Endothelial cell of umbilical vein (primary cell): Measurements from ENCODE around the gene LTN1. TPM values are rescaled to one million over a fixed set of nuclear protein-coding genes. Genes with fewer than 3 reads are reported as not detected.

Experiments
- BruUV-seq: library from RNA; stranded (reverse); fragments of 400-500 nt; replicated peaks from 2 replicates; lab custom pipeline; 2021; lab: Mats Ljungman, UMichigan
- CTCF ChIA-PET: fragments of 300-600, 350-600 bp; sonication (Branson Sonifier 250); formaldehyde crosslinking; loops from one replicate; lab custom pipeline; 2021; ENCODE audit warnings: antibody characterized with exemption, inconsistent platforms; lab: Charles Lee
- POLR2A ChIA-PET: fragments of 300-600, 350-600 bp; sonication (Branson Sonifier 250); formaldehyde crosslinking; loops from one replicate; lab custom pipeline; 2021; ENCODE audit warnings: antibody characterized with exemption, inconsistent platforms; lab: Charles Lee
- DNase-seq: peaks from one replicate; pipeline ENCODE4 v3.0.0-alpha.2; 2011; ENCODE audit warnings: low read depth, low spot score
- FAIRE-seq: peaks from 2 replicates; lab custom pipeline; 2011; peaks lifted over from hg19 to GRCh38; lab: Jason Lieb, UNC
- H2AFZ ChIP-seq: 2 replicates; pipeline ENCODE4 v1.6.0; 2012; ENCODE audit warnings: low read depth, low read length, control low read depth, inconsistent platforms
- H3K27ac ChIP-seq: 2 replicates; pipeline ENCODE4 v1.5.1; 2011; ENCODE audit warnings: low read depth, mild to moderate bottlenecking, control low read depth, low read length, moderate library complexity; ENCODE audit not compliant: insufficient read depth
- H3K27me3 ChIP-seq, 2 experiments: 2 replicates each; pipeline versions ENCODE4 v1.6.0 to v1.6.1; 2011; ENCODE audit warnings: low read length in 2 of 2, mixed read lengths in 1 of 2; ENCODE audit not compliant: control insufficient read depth in 2 of 2, insufficient read depth in 2 of 2
- H3K36me3 ChIP-seq, 2 experiments: 2 replicates in 1 of 2; 3 replicates in 1 of 2; pipeline ENCODE4 v1.5.1; 2011; ENCODE audit warnings: low read length in 2 of 2, mild to moderate bottlenecking in 1 of 2, moderate library complexity in 1 of 2; ENCODE audit not compliant: control insufficient read depth in 2 of 2, insufficient read depth in 2 of 2; ENCODE audit errors: extremely low read depth in 1 of 2
- H3K4me1 ChIP-seq: 3 replicates; pipeline ENCODE4 v1.5.1; 2011; ENCODE audit warnings: mild to moderate bottlenecking, low read length; ENCODE audit not compliant: control insufficient read depth, insufficient read depth; ENCODE audit errors: extremely low read depth
- H3K4me2 ChIP-seq: 2 replicates; pipeline ENCODE4 v1.6.1; 2011; ENCODE audit warnings: low read length, control low read depth, mixed read lengths; ENCODE audit not compliant: insufficient read depth
- H3K4me3 ChIP-seq, 3 experiments: fragments of 200-600 bp in 1 of 3; sonication (generic), shearing (Covaris generic) in 1 of 3; replicated peaks in 1 of 3; 2 replicates each; pipeline ENCODE4 v1.5.1; 2011 to 2016; ENCODE audit warnings: control low read depth in 3 of 3, low read length in 3 of 3, mild to moderate bottlenecking in 2 of 3, inconsistent platforms in 1 of 3, low read depth in 1 of 3, moderate library complexity in 1 of 3; ENCODE audit not compliant: insufficient read depth in 1 of 3
- H3K79me2 ChIP-seq: 2 replicates; pipeline ENCODE4 v1.6.0; 2012; ENCODE audit warnings: low read length, inconsistent platforms; ENCODE audit not compliant: control insufficient read depth, insufficient read depth
- H3K9ac ChIP-seq: replicated peaks from 2 replicates; pipeline ENCODE3; 2011; ENCODE audit warnings: low read length, control low read depth; ENCODE audit not compliant: insufficient read depth; ENCODE audit errors: extremely low read depth
- H3K9me1 ChIP-seq: replicated peaks from 3 replicates; pipeline ENCODE4 v1.6.0; 2011; ENCODE audit warnings: mild to moderate bottlenecking, low read length; ENCODE audit not compliant: control insufficient read depth, insufficient read depth; ENCODE audit errors: extremely low read depth
- H3K9me3 ChIP-seq: replicated peaks from 2 replicates; pipeline ENCODE4 v1.5.1; 2012; ENCODE audit warnings: low read length, inconsistent platforms; ENCODE audit not compliant: control insufficient read depth, insufficient read depth
- H4K20me1 ChIP-seq: replicated peaks from 2 replicates; pipeline ENCODE3; 2011; ENCODE audit warnings: mild to moderate bottlenecking, low read length; ENCODE audit not compliant: control insufficient read depth, insufficient read depth; ENCODE audit errors: extremely low read depth
- CTCF ChIP-seq, 2 donors: IDR thresholded peaks; 1 replicate in 1 of 2; 2 replicates in 1 of 2; pipeline ENCODE4 v1.5.1; 2011; ENCODE audit warnings: low read length in 2 of 2, mild to moderate bottlenecking in 2 of 2, moderate library complexity in 2 of 2, control low read depth in 1 of 2, inconsistent platforms in 1 of 2, low read depth in 1 of 2; ENCODE audit not compliant: insufficient read depth in 1 of 2; ENCODE audit errors: extremely low read depth in 1 of 2
- EZH2 ChIP-seq: IDR thresholded peaks from 2 replicates; pipeline ENCODE4 v1.6.1; 2012; ENCODE audit warnings: borderline replicate concordance, low read depth, mild to moderate bottlenecking, moderate library complexity, low read length, inconsistent platforms; ENCODE audit not compliant: severe bottlenecking
- FOS ChIP-seq: IDR thresholded peaks from 2 replicates; pipeline ENCODE4 v1.6.1; 2011; ENCODE audit warnings: mild to moderate bottlenecking, low read length, moderate library complexity, borderline replicate concordance; ENCODE audit not compliant: insufficient read depth
- GATA2 ChIP-seq: IDR thresholded peaks from 2 replicates; pipeline ENCODE4 v1.7.0; 2011; ENCODE audit warnings: low read depth, mild to moderate bottlenecking, moderate library complexity, mixed read lengths, low read length; ENCODE audit not compliant: insufficient read length, insufficient read depth
- JUN ChIP-seq: IDR thresholded peaks from 2 replicates; pipeline ENCODE4 v1.6.1; 2011; ENCODE audit warnings: borderline replicate concordance, low read depth; ENCODE audit not compliant: insufficient read length, insufficient read depth
- MYC ChIP-seq: IDR thresholded peaks from one replicate; pipeline ENCODE4 v1.6.1; 2011; ENCODE audit warnings: mild to moderate bottlenecking, low read depth, low read length
- POLR2A ChIP-seq: IDR thresholded peaks from 2 replicates; pipeline ENCODE4 v1.6.1; 2012; ENCODE audit warnings: low read depth, mild to moderate bottlenecking, control low read depth, low read length
- POLR2AphosphoS5 ChIP-seq: IDR thresholded peaks from 2 replicates; pipeline ENCODE4 v1.6.1; 2012; ENCODE audit warnings: low read depth, mild to moderate bottlenecking, control low read depth, low read length, moderate library complexity; ENCODE audit not compliant: insufficient read depth
- dilution Hi-C: fragments of 300-500 bp; cut with MboI; formaldehyde crosslinking; loops from one replicate; pipeline ENCODE4 v1.15.0; 2019; ENCODE audit warnings: low sequenced_read_pairs; ENCODE audit not compliant: extremely low pct_ligation_motif_present
- intact Hi-C: fragments of 100-400 bp; cut with micrococcal nuclease; formaldehyde crosslinking; loops from one replicate; pipeline ENCODE4 v1.10.0; 2022
- polyA plus RNA-seq, 4 experiments: library from polyadenylated mRNA; depleted of rRNA in 3 of 4; stranded (reverse) in 3 of 4; unstranded in 1 of 4; fragments of >200 nt; gene quantifications; 2 replicates each; pipeline versions ENCODE4 v1.2.1 to v1.2.3, GENCODE V29; 2011 to 2012; ENCODE audit warnings: missing spikeins in 1 of 4
- total RNA-seq: library from RNA; stranded (reverse); gene quantifications from 2 replicates; pipeline ENCODE4 v1.2.3, GENCODE V29; 2021
- TF ChIP-seq, protein P1 (sequence below): IDR thresholded peaks from 2 replicates; pipeline ENCODE4 v1.6.1; 2011; ENCODE audit not compliant: insufficient read depth, insufficient read length

LTN1 gene
- total and polyA plus RNA-seq, 2 donors (not counting 3 experiments of a cell fraction or from before 2014, with no cell fraction given) = 3.8 to 23.0 TPM

DNA sequence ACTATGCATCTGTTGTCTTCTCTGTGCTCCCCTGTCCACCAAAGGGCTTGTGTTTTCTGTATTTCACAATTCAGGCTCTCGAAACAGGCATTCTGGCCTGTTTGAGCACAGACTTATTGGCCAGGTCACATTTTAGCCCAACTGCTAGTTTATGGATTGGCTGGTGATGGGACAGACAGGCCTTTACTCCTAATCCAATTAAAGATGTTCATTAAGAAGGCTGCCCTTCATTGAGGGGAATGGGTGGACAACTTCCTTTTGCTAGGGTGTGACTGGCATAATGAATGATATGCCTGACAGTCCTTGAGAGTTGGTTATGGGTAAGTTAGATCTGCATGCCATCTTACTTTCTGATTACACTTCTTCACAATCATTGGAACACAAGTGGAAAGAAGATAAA, 86.4 kb downstream of the LTN1 start:
- Histone ChIP-seq H4K20me1 (no peaks in the 10 kb centered on the region), H3K9me3 (no peaks in the 10 kb centered on the region), H3K9me1 (no peaks in the 10 kb centered on the region), H3K79me2 (no peaks in the 10 kb centered on the region), H3K36me3 (no peaks in the 10 kb centered on the region), H3K4me2 (no peak overlapping the region), H3K27me3 (no peaks in the 10 kb centered on the region), H3K4me1 (no peaks in the 10 kb centered on the region), H3K27ac (no peak overlapping the region), H3K9ac (no peak overlapping the region), H2AFZ (no peak overlapping the region), H3K4me3 (no peak overlapping the region)
- ChIA-PET CTCF (no interaction called here), POLR2A (no interaction called here)
- intact Hi-C loops = no loop called here
- BruUV-seq = no TSS peak
- TF ChIP-seq MYC (no peak), EZH2 (no peak), POLR2A (no peak), POLR2AphosphoS5 (no peak), FOS (no peak)
- TF ChIP-seq, protein P1, sequence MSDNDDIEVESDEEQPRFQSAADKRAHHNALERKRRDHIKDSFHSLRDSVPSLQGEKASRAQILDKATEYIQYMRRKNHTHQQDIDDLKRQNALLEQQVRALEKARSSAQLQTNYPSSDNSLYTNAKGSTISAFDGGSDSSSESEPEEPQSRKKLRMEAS = no peak
- DNase-seq (no peak), FAIRE-seq (no peak)
- dilution Hi-C loops = no loop called here

DNA sequence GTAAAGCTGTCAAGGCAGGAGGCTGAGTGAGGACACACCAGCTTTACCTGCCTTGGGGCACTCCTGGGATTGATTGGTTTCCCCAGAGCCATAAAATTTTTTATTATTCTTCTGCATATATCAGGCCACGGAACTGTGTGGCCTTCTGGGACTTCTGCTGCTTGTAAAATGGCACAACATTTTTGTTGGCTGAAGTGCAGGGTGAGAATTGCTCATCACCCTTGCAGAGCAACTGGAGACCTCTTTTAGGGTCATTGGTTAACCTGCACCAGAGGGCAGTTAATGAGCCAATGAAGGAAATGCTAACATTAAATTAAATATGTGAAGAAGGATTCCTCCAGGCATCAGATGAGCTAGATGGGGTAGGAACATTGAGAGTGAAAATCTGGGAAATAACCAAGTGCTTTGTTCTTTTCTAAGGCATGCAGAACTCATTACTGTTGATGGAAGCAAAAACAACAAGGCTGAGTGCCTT, 87.7 kb downstream of the LTN1 start:
- intact Hi-C loops = no loop called here
- ChIA-PET POLR2A (no interaction called here), CTCF (no interaction called here)
- Histone ChIP-seq H3K36me3 (no peaks in the 10 kb centered on the region), H2AFZ (no peak overlapping the region), H3K79me2 (no peaks in the 10 kb centered on the region), H3K4me3 (no peak overlapping the region), H3K9ac (no peak overlapping the region), H3K4me2 (no peak overlapping the region), H3K4me1 (no peaks in the 10 kb centered on the region), H4K20me1 (no peaks in the 10 kb centered on the region), H3K9me1 (no peaks in the 10 kb centered on the region), H3K9me3 (no peaks in the 10 kb centered on the region), H3K27me3 (no peaks in the 10 kb centered on the region), H3K27ac (no peak overlapping the region)
- BruUV-seq = no TSS peak
- dilution Hi-C loops = no loop called here
- TF ChIP-seq POLR2AphosphoS5 (no peak), EZH2 (no peak), FOS (no peak), CTCF (IDR thresholded peaks at IDR 0.05; ENCODE audit: extremely low read depth in 1 of 2, insufficient read depth in 1 of 2, low read depth in 1 of 2, low read length in 2 of 2) (no peak), POLR2A (no peak), MYC (no peak), JUN (no peak), GATA2 (no peak)
- TF ChIP-seq, protein P1 = no peak
- DNase-seq (no peak), FAIRE-seq (no peak)
